Body of pancreas (tissue), 4 donors: ENCODE results near the gene PLPP4.

Experiments used
- POLR2A ChIP-seq, 3 donors: fragments of 450-650 bp; IDR thresholded peaks; one replicate each; pipeline ENCODE4 v1.6.1; 2016; ENCODE audit warnings: antibody characterized with exemption in 3 of 3, mild to moderate bottlenecking in 2 of 3
- TF ChIP-seq, protein P1 (sequence below), 7 experiments: fragments of 450-650 bp in 4 of 7; fragments of 200-600 bp in 3 of 7; sonication (generic) in 3 of 7; IDR thresholded peaks; one replicate each; pipeline ENCODE4 v1.5.1; 2016 to 2019; ENCODE audit warnings: antibody characterized with exemption in 7 of 7

DNA sequence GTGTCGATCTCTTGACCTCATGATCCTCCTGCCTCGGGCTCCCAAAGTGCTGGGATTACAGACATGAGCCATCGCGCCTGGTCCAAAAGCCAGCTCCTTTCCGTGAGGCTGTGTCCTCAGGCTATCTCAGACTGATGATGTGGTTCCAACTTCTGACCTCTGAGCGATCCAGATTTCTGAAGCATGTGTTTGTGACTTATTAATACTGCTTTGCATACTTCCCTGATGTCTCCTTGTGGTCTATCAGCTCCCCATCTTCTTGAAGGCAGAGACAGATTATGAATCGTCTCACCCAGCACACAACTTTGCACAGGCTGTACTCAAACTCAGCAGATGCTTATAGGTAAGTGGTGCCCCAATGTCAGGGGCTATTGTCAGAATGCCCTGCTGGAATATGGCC lies 2.0 kb upstream of the PLPP4 start:
- TF ChIP-seq, protein P1, sequence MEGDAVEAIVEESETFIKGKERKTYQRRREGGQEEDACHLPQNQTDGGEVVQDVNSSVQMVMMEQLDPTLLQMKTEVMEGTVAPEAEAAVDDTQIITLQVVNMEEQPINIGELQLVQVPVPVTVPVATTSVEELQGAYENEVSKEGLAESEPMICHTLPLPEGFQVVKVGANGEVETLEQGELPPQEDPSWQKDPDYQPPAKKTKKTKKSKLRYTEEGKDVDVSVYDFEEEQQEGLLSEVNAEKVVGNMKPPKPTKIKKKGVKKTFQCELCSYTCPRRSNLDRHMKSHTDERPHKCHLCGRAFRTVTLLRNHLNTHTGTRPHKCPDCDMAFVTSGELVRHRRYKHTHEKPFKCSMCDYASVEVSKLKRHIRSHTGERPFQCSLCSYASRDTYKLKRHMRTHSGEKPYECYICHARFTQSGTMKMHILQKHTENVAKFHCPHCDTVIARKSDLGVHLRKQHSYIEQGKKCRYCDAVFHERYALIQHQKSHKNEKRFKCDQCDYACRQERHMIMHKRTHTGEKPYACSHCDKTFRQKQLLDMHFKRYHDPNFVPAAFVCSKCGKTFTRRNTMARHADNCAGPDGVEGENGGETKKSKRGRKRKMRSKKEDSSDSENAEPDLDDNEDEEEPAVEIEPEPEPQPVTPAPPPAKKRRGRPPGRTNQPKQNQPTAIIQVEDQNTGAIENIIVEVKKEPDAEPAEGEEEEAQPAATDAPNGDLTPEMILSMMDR (IDR thresholded peaks at IDR 0.05) = no peak
- no peak for TF ChIP-seq POLR2A (IDR thresholded peaks at IDR 0.05)
